PC-3 (cell line): ENCODE data around the gene LDHAL6B. TPM values are rescaled to one million over a fixed set of nuclear protein-coding genes. Genes with fewer than 3 reads are reported as not detected.
A peak's percentile ranks its signal among the peaks of the same experiment; 100 is the strongest.

Experiments
- ATAC-seq: fragments of 200-7000 bp; cut with Tn5 transposase; 2 replicates; pipeline ENCODE4 v1.9.1; 2020; ENCODE audit warnings: mild to moderate bottlenecking, moderate library complexity
- BruUV-seq: library from RNA; stranded (reverse); fragments of 400-500 nt; replicated peaks from 2 replicates; lab custom pipeline; 2021; lab: Mats Ljungman, UMichigan
- CTCF ChIA-PET: fragments of 300-600 bp; sonication (Branson Sonifier 250); formaldehyde crosslinking; loops from one replicate; lab custom pipeline; 2022; ENCODE audit warnings: antibody characterized with exemption; lab: Charles Lee
- POLR2A ChIA-PET: fragments of 300-600 bp; sonication (Branson Sonifier 250); formaldehyde crosslinking; loops from one replicate; lab custom pipeline; 2022; ENCODE audit warnings: antibody characterized with exemption; ENCODE audit not compliant: unreplicated experiment; lab: Charles Lee
- DNase-seq: peaks from one replicate; pipeline ENCODE4 v3.0.0-alpha.2; 2015
- H2AFZ ChIP-seq: fragments of 300-600 bp; sonication (generic); 2 replicates; pipeline ENCODE4 v1.6.0; 2016; ENCODE audit warnings: antibody characterized with exemption, low read length
- H3F3A ChIP-seq: fragments of 300-600 bp; sonication (generic); one replicate; pipeline ENCODE4 v1.6.0; 2017; ENCODE audit warnings: antibody characterized with exemption, low read length, control low read depth, mild to moderate bottlenecking; ENCODE audit not compliant: unreplicated experiment
- H3K27ac ChIP-seq: fragments of 300-600 bp; sonication (generic); 2 replicates; pipeline ENCODE4 v1.5.1; 2016; ENCODE audit warnings: mild to moderate bottlenecking, low read length
- H3K27me3 ChIP-seq: fragments of 300-600 bp; sonication (generic); 2 replicates; pipeline ENCODE4 v1.6.1; 2016; ENCODE audit warnings: low read length, mixed read lengths
- H3K36me3 ChIP-seq: fragments of 300-600 bp; sonication (generic); 2 replicates; pipeline ENCODE4 v1.6.1; 2016; ENCODE audit warnings: low read depth, mixed run types, low read length, mixed read lengths
- H3K4me1 ChIP-seq: fragments of 300-600 bp; sonication (generic); 2 replicates; pipeline ENCODE4 v1.5.1; 2016; ENCODE audit warnings: low read length; ENCODE audit not compliant: insufficient read depth
- H3K4me2 ChIP-seq: fragments of 300-600 bp; sonication (generic); 2 replicates; pipeline ENCODE4 v1.6.0; 2016; ENCODE audit warnings: low read length
- H3K4me3 ChIP-seq: fragments of 300-600 bp; sonication (generic); 2 replicates; pipeline ENCODE4 v1.5.1; 2016; ENCODE audit warnings: mild to moderate bottlenecking, low read length, mixed read lengths
- H3K79me2 ChIP-seq: fragments of 300-600 bp; sonication (generic); 2 replicates; pipeline ENCODE4 v1.6.1; 2017; ENCODE audit warnings: low read length, mixed read lengths
- H3K9ac ChIP-seq: fragments of 300-600 bp; sonication (generic); 2 replicates; pipeline ENCODE4 v1.6.0; 2016; ENCODE audit warnings: mild to moderate bottlenecking, low read length
- H3K9me2 ChIP-seq: fragments of 300-600 bp; sonication (generic); replicated peaks from 2 replicates; pipeline ENCODE4 v1.6.1; 2016; ENCODE audit warnings: mixed run types, low read length, mixed read lengths
- H3K9me3 ChIP-seq: fragments of 300-600 bp; sonication (generic); 2 replicates; pipeline ENCODE4 v1.6.1; 2016; ENCODE audit warnings: low read length, mixed read lengths
- H4K20me1 ChIP-seq: fragments of 300-600 bp; sonication (generic); 2 replicates; pipeline ENCODE4 v1.6.1; 2016; ENCODE audit warnings: low read length, mixed read lengths
- CTCF ChIP-seq: fragments of 300-600 bp; sonication (generic); conservative IDR thresholded peaks from 2 replicates; pipeline ENCODE4 v1.5.1; 2017; ENCODE audit warnings: antibody characterized with exemption, low read depth, mild to moderate bottlenecking, low read length
- EZH2 ChIP-seq: fragments of 300-600 bp; sonication (generic); IDR thresholded peaks from one replicate; pipeline ENCODE4 v1.6.1; 2017; ENCODE audit warnings: antibody characterized with exemption, mild to moderate bottlenecking, low read length; ENCODE audit not compliant: unreplicated experiment
- EZH2phosphoT487 ChIP-seq: fragments of 300-600 bp; sonication (generic); IDR thresholded peaks from 2 replicates; pipeline ENCODE4 v1.6.1; 2018; ENCODE audit warnings: mild to moderate bottlenecking, antibody characterized with exemption, low read length, borderline replicate concordance
- intact Hi-C: fragments of 100-400 bp; cut with micrococcal nuclease; formaldehyde crosslinking; loops from 2 replicates; pipeline ENCODE4 v1.9.0; 2023
- total RNA-seq: library from RNA; depleted of rRNA; stranded (reverse); fragments of >200 nt; gene quantifications from 2 replicates; pipeline ENCODE4 v1.2.3, GENCODE V29; 2014

Gene LDHAL6B
- total RNA-seq, 1 experiment from 2014 or later: not detected

DNA sequence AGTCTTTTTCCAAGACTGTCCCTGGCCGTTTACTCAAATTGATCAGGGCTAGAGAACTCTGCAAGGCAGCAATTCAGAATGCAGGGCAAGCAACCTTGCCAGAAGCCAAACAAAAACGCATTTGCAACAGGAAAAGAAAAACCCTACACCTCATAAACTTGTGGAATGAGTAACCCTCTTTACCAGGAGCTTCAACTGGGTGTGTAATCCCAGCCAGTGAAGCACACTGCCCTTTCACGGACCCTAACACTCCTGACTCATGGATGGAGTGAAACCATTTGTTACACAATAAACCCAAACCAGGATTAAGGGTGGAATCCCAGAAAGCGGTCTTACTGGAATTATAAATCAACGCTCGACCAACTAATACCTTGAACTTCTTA lies 14.8 kb upstream of the LDHAL6B start:
- no peaks in the 10 kb centered on the region for H3K27me3 ChIP-seq
- H4K20me1 ChIP-seq: no peaks in the 10 kb centered on the region
- peak overlapping the region; percentile 91 for H3K9ac ChIP-seq
- H3K36me3 ChIP-seq: peaks cover 50% of the 10 kb centered on the region
- peak overlapping the region; percentile 95 for H3K4me2 ChIP-seq
- H3F3A ChIP-seq: peaks cover 9% of the 10 kb centered on the region
- 0 out of 2 replicates have a peak, but pooled peaks cover 7% of the 10 kb centered on the region for H3K79me2 ChIP-seq
- POLR2A ChIA-PET: interaction anchor here (0.6 kb wide), 1 partner anchor 78 kb away, joined by 3 read pairs; no protein-coding TSS in a partner anchor
- no TSS peak for BruUV-seq
- intact Hi-C loops: loop anchor here (2.0 kb wide), 1 partner anchor 17 kb away; no protein-coding TSS in a partner anchor
- peak; percentile 96 for DNase-seq
- peak overlapping the region; percentile 100 for H3K27ac ChIP-seq
- no peak overlapping the region for H2AFZ ChIP-seq
- peak overlapping the region; percentile 66 for H3K4me3 ChIP-seq
- no peaks in the 10 kb centered on the region for H3K9me3 ChIP-seq
- H3K9me2 ChIP-seq: no peaks in the 10 kb centered on the region
- ATAC-seq: peak; percentile 99
- TF ChIP-seq CTCF (no peak), EZH2 (no peak), EZH2phosphoT487 (no peak)
- H3K4me1 ChIP-seq: peaks cover 28% of the 10 kb centered on the region
- CTCF ChIA-PET: interaction anchor here (0.5 to 1.0 kb wide), 3 partner anchors 17 to 212 kb away, joined by 3 read pairs; no protein-coding TSS in a partner anchor

DNA sequence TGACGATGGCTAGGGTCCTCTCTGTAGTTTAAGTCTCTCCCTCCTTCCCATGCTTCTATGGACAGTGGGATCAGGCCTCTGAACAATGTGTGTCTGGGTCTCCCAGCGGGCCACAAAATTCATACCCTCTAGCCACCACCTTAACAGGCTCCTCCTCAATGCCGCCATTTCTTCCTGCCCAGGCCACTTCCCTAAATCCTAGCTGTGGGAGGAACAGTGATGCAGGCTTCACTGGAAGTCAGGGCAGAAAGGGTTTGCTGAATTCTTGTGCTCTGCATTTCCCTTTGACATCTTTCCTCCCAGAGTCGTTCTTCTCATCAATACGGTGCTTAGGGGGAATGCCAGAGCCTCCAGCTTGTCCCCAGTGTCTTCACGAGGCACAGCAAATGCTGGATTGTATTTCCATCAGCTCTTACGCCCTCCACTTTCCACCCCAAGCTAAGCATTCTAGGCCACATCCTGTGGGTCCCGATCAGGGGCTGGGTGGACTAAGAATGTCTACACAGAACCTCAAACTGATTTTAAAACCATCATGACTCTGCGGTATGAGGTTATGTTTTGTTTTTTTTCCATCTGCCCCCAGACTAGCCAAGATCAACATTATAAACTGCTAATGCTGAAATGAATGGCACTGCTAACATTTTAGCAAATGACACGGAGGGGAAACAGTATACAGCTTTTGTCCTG lies 11.9 kb upstream of the LDHAL6B start:
- intact Hi-C loops: no loop called here
- no TSS peak for BruUV-seq

More for the DNA sequence above, 11.9 kb upstream of the LDHAL6B start:
- Histone ChIP-seq H3K36me3 (peaks cover 41% of the 10 kb centered on the region), H3K27ac (no peak overlapping the region), H3K27me3 (no peaks in the 10 kb centered on the region), H3K4me1 (peaks cover 31% of the 10 kb centered on the region), H3K79me2 (0 out of 2 replicates have a peak, but pooled peaks cover 7% of the 10 kb centered on the region), H3K4me2 (no peak overlapping the region), H3K9me2 (no peaks in the 10 kb centered on the region), H4K20me1 (no peaks in the 10 kb centered on the region), H3K9ac (no peak overlapping the region), H2AFZ (no peak overlapping the region), H3K9me3 (no peaks in the 10 kb centered on the region), H3F3A (peaks cover 9% of the 10 kb centered on the region), H3K4me3 (no peak overlapping the region)
- no peak for ATAC-seq
- ChIA-PET CTCF (no interaction called here), POLR2A (no interaction called here)
- DNase-seq: no peak
- TF ChIP-seq EZH2phosphoT487 (no peak), EZH2 (no peak), CTCF (no peak)
